Measurements from ENCODE around the gene NME8. TPM values are rescaled to one million over a fixed set of nuclear protein-coding genes. Genes with fewer than 3 reads are reported as not detected.

Gene NME8
- total RNA-seq, 1 donor: not detected

GRCh38 chr7:37816922-37817590 lies 31.3 kb upstream of the NME8 start:
- Histone ChIP-seq H3K79me2 (ENCODE audit: insufficient read depth, low read length) (no peaks in the 10 kb centered on the region), H2AFZ (ENCODE audit: low read length) (no peak overlapping the region), H3K27ac (ENCODE audit: low read depth, low read length) (no peak overlapping the region), H3K9me3 (ENCODE audit: low read depth, low read length) (no peaks in the 10 kb centered on the region), H3K36me3 (ENCODE audit: insufficient read depth, low read length) (no peaks in the 10 kb centered on the region), H3K4me1 (ENCODE audit: insufficient read depth, low read length) (no peaks in the 10 kb centered on the region), H4K20me1 (ENCODE audit: insufficient read depth, low read length) (no peaks in the 10 kb centered on the region), H3K4me3 (ENCODE audit: insufficient read depth, low read length) (no peak overlapping the region), H3K4me2 (ENCODE audit: insufficient read depth, low read length) (no peak overlapping the region), H3K27me3 (ENCODE audit: insufficient read depth, low read length) (no peaks in the 10 kb centered on the region)
- TF ChIP-seq, protein P1, sequence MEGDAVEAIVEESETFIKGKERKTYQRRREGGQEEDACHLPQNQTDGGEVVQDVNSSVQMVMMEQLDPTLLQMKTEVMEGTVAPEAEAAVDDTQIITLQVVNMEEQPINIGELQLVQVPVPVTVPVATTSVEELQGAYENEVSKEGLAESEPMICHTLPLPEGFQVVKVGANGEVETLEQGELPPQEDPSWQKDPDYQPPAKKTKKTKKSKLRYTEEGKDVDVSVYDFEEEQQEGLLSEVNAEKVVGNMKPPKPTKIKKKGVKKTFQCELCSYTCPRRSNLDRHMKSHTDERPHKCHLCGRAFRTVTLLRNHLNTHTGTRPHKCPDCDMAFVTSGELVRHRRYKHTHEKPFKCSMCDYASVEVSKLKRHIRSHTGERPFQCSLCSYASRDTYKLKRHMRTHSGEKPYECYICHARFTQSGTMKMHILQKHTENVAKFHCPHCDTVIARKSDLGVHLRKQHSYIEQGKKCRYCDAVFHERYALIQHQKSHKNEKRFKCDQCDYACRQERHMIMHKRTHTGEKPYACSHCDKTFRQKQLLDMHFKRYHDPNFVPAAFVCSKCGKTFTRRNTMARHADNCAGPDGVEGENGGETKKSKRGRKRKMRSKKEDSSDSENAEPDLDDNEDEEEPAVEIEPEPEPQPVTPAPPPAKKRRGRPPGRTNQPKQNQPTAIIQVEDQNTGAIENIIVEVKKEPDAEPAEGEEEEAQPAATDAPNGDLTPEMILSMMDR (IDR thresholded peaks at IDR 0.05; ENCODE audit: extremely low read depth, low read depth, low read length): no peak
- no peak for DNase-seq (ENCODE audit: insufficient read length, low spot score, missing footprints)

GRCh38 chr7:37817591-37817960 lies 30.8 kb upstream of the NME8 start:
- Histone ChIP-seq H3K79me2 (ENCODE audit: insufficient read depth, low read length) (no peaks in the 10 kb centered on the region), H3K4me1 (ENCODE audit: insufficient read depth, low read length) (no peaks in the 10 kb centered on the region), H3K27ac (ENCODE audit: low read depth, low read length) (no peak overlapping the region), H3K36me3 (ENCODE audit: insufficient read depth, low read length) (no peaks in the 10 kb centered on the region), H3K27me3 (ENCODE audit: insufficient read depth, low read length) (no peaks in the 10 kb centered on the region), H3K4me3 (ENCODE audit: insufficient read depth, low read length) (no peak overlapping the region), H2AFZ (ENCODE audit: low read length) (no peak overlapping the region), H4K20me1 (ENCODE audit: insufficient read depth, low read length) (no peaks in the 10 kb centered on the region), H3K4me2 (ENCODE audit: insufficient read depth, low read length) (no peak overlapping the region), H3K9me3 (ENCODE audit: low read depth, low read length) (no peaks in the 10 kb centered on the region)
- TF ChIP-seq, protein P1 (IDR thresholded peaks at IDR 0.05; ENCODE audit: extremely low read depth, low read depth, low read length): no peak
- DNase-seq (ENCODE audit: insufficient read length, low spot score, missing footprints): no peak

DNA sequence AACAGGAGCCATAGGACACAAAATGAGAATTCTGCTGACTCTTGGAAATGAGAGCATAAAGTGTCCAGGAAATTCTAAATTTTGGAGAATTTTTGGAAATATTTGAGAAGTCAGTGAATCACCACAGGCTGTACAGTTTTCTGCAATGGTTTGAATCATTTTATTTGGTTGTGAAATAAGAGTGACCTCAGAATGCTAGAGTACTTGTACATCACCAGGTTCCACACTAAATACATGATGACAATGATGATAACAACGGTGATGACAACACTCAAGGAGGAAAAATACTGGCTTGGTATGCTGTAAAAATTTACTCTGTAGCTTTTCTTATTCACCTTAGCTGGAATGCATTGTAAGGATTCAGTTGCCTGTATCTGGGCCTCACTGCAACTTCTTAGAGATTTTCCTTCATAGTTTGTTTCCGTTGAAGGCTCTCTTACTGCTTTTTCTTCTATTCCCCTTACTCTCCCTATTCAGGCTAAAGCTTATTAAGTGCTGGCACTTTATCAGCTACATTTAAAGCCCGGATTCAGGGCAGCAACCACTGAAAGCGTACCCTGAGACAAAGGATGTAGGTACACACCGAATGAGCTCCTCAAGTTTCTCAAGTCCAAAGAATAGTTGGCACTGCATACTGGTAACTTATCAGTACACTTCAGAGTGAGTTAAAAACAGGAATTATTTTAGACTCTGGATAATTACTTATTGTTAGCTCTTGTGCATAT lies 30.2 kb upstream of the NME8 start:
- DNase-seq (ENCODE audit: insufficient read length, low spot score, missing footprints): no peak
- H4K20me1 ChIP-seq (ENCODE audit: insufficient read depth, low read length): no peaks in the 10 kb centered on the region

More for the DNA sequence above, 30.2 kb upstream of the NME8 start:
- Histone ChIP-seq H3K79me2 (ENCODE audit: insufficient read depth, low read length) (no peaks in the 10 kb centered on the region), H2AFZ (ENCODE audit: low read length) (no peak overlapping the region), H3K36me3 (ENCODE audit: insufficient read depth, low read length) (no peaks in the 10 kb centered on the region), H3K4me1 (ENCODE audit: insufficient read depth, low read length) (no peaks in the 10 kb centered on the region), H3K4me2 (ENCODE audit: insufficient read depth, low read length) (no peak overlapping the region), H3K27me3 (ENCODE audit: insufficient read depth, low read length) (no peaks in the 10 kb centered on the region), H3K4me3 (ENCODE audit: insufficient read depth, low read length) (no peak overlapping the region), H3K9me3 (ENCODE audit: low read depth, low read length) (no peaks in the 10 kb centered on the region), H3K27ac (ENCODE audit: low read depth, low read length) (no peak overlapping the region)
- TF ChIP-seq, protein P1 (IDR thresholded peaks at IDR 0.05; ENCODE audit: extremely low read depth, low read depth, low read length): no peak
